ENCODE measurements around the gene SEC14L5.
"Not testable (repeated sequence)": the region's sequence is repeated elsewhere in the genome, so short reads cannot be mapped to it uniquely, and the experiment has no call there.

SEC14L5 gene

DNA sequence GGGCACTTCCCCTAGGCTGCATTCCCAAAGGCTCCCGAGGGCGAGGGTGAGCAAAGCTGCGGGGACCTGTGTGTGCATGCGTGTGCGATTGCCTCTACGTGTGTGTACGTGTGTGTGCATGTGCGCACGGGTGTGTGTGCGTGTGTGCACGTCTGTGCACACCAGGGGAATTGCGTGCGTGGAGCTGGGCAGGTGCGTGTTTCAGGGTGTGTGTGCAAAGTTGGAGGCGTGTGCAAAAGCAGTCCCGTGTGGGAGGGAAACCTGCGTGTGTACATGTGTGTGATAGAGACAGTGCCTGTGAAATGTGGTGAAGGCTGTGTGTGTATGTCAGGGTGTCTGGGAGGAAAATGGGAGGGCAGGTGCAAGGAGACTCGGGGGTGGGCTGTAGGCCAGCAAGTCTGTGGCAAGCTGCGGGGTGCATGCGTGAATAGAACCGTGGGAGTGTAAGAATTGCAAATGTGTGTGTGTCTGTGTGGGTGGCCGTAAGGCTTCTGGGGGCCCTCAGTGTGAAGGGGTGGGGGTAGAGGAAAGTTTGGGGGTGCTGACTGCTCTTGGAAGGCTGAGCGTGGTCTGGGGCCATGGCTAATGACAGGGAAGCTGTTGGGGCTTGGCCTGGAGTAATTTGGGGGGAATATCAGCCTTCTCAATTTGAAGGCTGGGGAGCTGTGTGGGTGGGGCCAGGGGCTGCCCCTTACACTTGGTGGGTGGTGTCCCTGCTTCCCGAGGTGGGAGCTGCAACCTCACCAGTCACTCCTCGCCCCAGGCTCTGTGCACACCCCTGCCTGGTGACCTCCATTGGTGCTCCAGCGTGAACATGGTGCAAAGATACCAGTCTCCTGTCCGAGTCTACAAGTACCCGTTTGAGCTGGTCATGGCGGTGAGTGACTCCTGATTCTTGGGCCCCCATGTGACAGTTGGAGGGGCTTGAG lies 644 bp downstream of the SEC14L5 start:
- TF ChIP-seq, protein P1, sequence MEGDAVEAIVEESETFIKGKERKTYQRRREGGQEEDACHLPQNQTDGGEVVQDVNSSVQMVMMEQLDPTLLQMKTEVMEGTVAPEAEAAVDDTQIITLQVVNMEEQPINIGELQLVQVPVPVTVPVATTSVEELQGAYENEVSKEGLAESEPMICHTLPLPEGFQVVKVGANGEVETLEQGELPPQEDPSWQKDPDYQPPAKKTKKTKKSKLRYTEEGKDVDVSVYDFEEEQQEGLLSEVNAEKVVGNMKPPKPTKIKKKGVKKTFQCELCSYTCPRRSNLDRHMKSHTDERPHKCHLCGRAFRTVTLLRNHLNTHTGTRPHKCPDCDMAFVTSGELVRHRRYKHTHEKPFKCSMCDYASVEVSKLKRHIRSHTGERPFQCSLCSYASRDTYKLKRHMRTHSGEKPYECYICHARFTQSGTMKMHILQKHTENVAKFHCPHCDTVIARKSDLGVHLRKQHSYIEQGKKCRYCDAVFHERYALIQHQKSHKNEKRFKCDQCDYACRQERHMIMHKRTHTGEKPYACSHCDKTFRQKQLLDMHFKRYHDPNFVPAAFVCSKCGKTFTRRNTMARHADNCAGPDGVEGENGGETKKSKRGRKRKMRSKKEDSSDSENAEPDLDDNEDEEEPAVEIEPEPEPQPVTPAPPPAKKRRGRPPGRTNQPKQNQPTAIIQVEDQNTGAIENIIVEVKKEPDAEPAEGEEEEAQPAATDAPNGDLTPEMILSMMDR (conservative IDR thresholded peaks at IDR 0.05; ENCODE audit: low read length): no peak
- no peak for TF ChIP-seq EZH2phosphoT487 (IDR thresholded peaks at IDR 0.05; ENCODE audit: borderline replicate concordance)

DNA sequence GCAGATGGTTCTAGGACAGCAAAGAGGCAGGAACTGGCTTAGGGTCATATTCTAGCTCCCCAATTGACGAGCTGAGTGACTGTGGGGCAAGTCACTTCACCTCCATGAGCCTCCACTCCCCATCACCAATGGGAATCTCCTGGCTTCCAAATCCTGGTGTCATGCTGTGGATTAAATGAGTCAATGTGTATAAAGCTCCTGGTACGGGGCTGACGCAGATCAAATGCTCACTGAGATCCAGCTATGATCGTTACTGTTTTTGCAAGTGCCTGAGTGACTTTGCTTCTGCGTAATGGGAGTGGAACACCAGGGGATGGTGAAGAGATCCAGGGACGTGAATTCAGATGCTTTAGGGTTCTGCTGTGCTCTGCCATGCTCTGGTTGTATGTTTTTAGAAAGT lies 2.4 kb downstream of the SEC14L5 start:
- no peak overlapping the region for H3K4me3 ChIP-seq (ENCODE audit: low read length, poor library complexity, severe bottlenecking)
- H3K79me2 ChIP-seq (ENCODE audit: insufficient read depth, low read length): no peaks in the 10 kb centered on the region
- no peaks in the 10 kb centered on the region for H4K20me1 ChIP-seq (ENCODE audit: insufficient read depth, low read length, poor library complexity, severe bottlenecking)
- no peak overlapping the region for H2AFZ ChIP-seq (ENCODE audit: low read length)
- H3F3A ChIP-seq (ENCODE audit: low read depth): no peaks in the 10 kb centered on the region
- H3K36me3 ChIP-seq (ENCODE audit: insufficient read depth, low read length): no peaks in the 10 kb centered on the region
- H3K9me2 ChIP-seq (replicated peaks; ENCODE audit: low read depth, low read length): no peaks in the 10 kb centered on the region
- H3K27me3 ChIP-seq (ENCODE audit: insufficient read depth, low read length, poor library complexity, severe bottlenecking): no peaks in the 10 kb centered on the region
- TF ChIP-seq EZH2phosphoT487 (IDR thresholded peaks at IDR 0.05; ENCODE audit: borderline replicate concordance): no peak
- TF ChIP-seq, protein P1 (conservative IDR thresholded peaks at IDR 0.05; ENCODE audit: low read length): no peak
- H3K4me2 ChIP-seq (ENCODE audit: low read depth, low read length, poor library complexity, severe bottlenecking): no peak overlapping the region
- no peak overlapping the region for H3K9ac ChIP-seq (ENCODE audit: low read depth, low read length, poor library complexity, severe bottlenecking)
- no peaks in the 10 kb centered on the region for H3K9me3 ChIP-seq (ENCODE audit: insufficient read depth, low read depth, low read length)
- no peaks in the 10 kb centered on the region for H3K4me1 ChIP-seq (ENCODE audit: insufficient read depth, low read length, poor library complexity, severe bottlenecking)

More for the DNA sequence above, 644 bp downstream of the SEC14L5 start:
- no peaks in the 10 kb centered on the region for H3K9me3 ChIP-seq (ENCODE audit: insufficient read depth, low read depth, low read length)
- no peaks in the 10 kb centered on the region for H3K9me2 ChIP-seq (replicated peaks; ENCODE audit: low read depth, low read length)
- no peaks in the 10 kb centered on the region for H3K4me1 ChIP-seq (ENCODE audit: insufficient read depth, low read length, poor library complexity, severe bottlenecking)
- no peak overlapping the region for H3K4me3 ChIP-seq (ENCODE audit: low read length, poor library complexity, severe bottlenecking)
- H3K27me3 ChIP-seq (ENCODE audit: insufficient read depth, low read length, poor library complexity, severe bottlenecking): no peaks in the 10 kb centered on the region
- H2AFZ ChIP-seq (ENCODE audit: low read length): no peak overlapping the region
- no peaks in the 10 kb centered on the region for H3F3A ChIP-seq (ENCODE audit: low read depth)
- H3K79me2 ChIP-seq (ENCODE audit: insufficient read depth, low read length): no peaks in the 10 kb centered on the region
- H4K20me1 ChIP-seq (ENCODE audit: insufficient read depth, low read length, poor library complexity, severe bottlenecking): no peaks in the 10 kb centered on the region
- no peak overlapping the region for H3K4me2 ChIP-seq (ENCODE audit: low read depth, low read length, poor library complexity, severe bottlenecking)
- no peaks in the 10 kb centered on the region for H3K36me3 ChIP-seq (ENCODE audit: insufficient read depth, low read length)
- H3K9ac ChIP-seq (ENCODE audit: low read depth, low read length, poor library complexity, severe bottlenecking): no peak overlapping the region

DNA sequence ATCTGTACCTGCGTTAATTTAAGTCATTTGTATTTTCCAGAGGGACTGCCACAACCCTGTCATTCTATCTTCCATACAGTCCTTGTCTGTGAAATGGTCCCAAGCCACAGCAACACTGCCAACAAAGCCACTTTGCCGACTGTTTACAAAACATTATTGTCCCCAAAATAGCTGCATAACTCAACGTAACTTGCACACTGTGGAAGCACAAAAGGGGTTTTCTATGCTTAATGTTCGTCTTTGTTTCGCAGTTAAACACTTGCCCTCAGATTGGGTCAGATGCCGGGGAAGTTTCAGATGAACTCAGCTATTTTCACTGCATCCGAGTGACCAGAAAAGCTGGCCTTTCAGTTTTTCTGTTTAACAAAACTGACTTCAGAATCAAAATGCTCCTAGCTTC lies 4.6 kb downstream of the SEC14L5 start:
- Histone ChIP-seq H3K4me2 (ENCODE audit: low read depth, low read length, poor library complexity, severe bottlenecking) (no peak overlapping the region), H3K27me3 (ENCODE audit: insufficient read depth, low read length, poor library complexity, severe bottlenecking) (no peaks in the 10 kb centered on the region), H3K36me3 (ENCODE audit: insufficient read depth, low read length) (no peaks in the 10 kb centered on the region), H3K9ac (ENCODE audit: low read depth, low read length, poor library complexity, severe bottlenecking) (no peak overlapping the region), H3F3A (ENCODE audit: low read depth) (no peaks in the 10 kb centered on the region), H2AFZ (ENCODE audit: low read length) (no peak overlapping the region), H3K9me3 (ENCODE audit: insufficient read depth, low read depth, low read length) (no peaks in the 10 kb centered on the region), H3K79me2 (ENCODE audit: insufficient read depth, low read length) (no peaks in the 10 kb centered on the region), H3K4me1 (ENCODE audit: insufficient read depth, low read length, poor library complexity, severe bottlenecking) (no peaks in the 10 kb centered on the region), H3K4me3 (ENCODE audit: low read length, poor library complexity, severe bottlenecking) (no peak overlapping the region), H3K9me2 (replicated peaks; ENCODE audit: low read depth, low read length) (no peaks in the 10 kb centered on the region), H4K20me1 (ENCODE audit: insufficient read depth, low read length, poor library complexity, severe bottlenecking) (no peaks in the 10 kb centered on the region)
- TF ChIP-seq, protein P1 (conservative IDR thresholded peaks at IDR 0.05; ENCODE audit: low read length): no peak
- TF ChIP-seq EZH2phosphoT487 (IDR thresholded peaks at IDR 0.05; ENCODE audit: borderline replicate concordance): no peak

DNA sequence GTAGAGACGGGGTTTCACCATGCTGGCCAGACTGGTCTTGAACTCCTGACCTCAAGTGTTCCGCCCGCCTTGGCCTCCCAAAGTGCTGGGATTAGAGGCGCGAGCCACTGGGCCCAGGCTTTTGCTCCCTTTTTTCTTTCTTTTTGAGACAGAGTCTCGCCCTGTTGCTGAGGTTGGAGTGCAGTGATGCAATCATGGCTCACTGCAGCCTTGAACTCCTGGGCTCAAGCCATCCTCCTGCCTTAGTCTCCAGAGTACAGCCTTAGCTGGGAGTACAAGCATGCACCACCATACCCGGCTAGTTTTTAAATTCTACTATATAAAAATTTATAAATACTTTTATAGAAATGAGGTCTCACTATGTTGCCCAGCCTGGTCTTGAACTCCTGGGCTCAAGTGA lies 5.4 kb downstream of the SEC14L5 start:
- H3K4me3 ChIP-seq (ENCODE audit: low read length, poor library complexity, severe bottlenecking); H3K36me3 ChIP-seq (ENCODE audit: insufficient read depth, low read length); H3K9me3 ChIP-seq (ENCODE audit: insufficient read depth, low read depth, low read length); H3K9me2 ChIP-seq (replicated peaks; ENCODE audit: low read depth, low read length); H3K4me1 ChIP-seq (ENCODE audit: insufficient read depth, low read length, poor library complexity, severe bottlenecking); H3K4me2 ChIP-seq (ENCODE audit: low read depth, low read length, poor library complexity, severe bottlenecking); H3K79me2 ChIP-seq (ENCODE audit: insufficient read depth, low read length); H3K9ac ChIP-seq (ENCODE audit: low read depth, low read length, poor library complexity, severe bottlenecking); H3K27me3 ChIP-seq (ENCODE audit: insufficient read depth, low read length, poor library complexity, severe bottlenecking); H4K20me1 ChIP-seq (ENCODE audit: insufficient read depth, low read length, poor library complexity, severe bottlenecking); H2AFZ ChIP-seq (ENCODE audit: low read length); H3F3A ChIP-seq (ENCODE audit: low read depth): not testable (repeated sequence)

Data from Loucy (cell line).